MM.1S (cell line): ENCODE measurements around the gene PLCG2.

Source experiments
- DNase-seq: peaks from one replicate; pipeline ENCODE4 v3.0.0-alpha.2; 2015
- H2AFZ ChIP-seq: fragments of 300-600 bp; sonication (generic); 2 replicates; pipeline ENCODE4 v1.6.0; 2016; ENCODE audit warnings: antibody characterized with exemption, low read length
- H3F3A ChIP-seq: fragments of 300-600 bp; sonication (generic); 2 replicates; pipeline ENCODE4 v1.6.1; 2016; ENCODE audit warnings: mild to moderate bottlenecking, antibody characterized with exemption, low read length, moderate library complexity, mixed read lengths; ENCODE audit not compliant: insufficient read depth
- H3K27ac ChIP-seq: fragments of 300-600 bp; sonication (generic); 2 replicates; pipeline ENCODE4 v1.5.1; 2016; ENCODE audit warnings: mild to moderate bottlenecking, low read length
- H3K27me3 ChIP-seq: fragments of 300-600 bp; sonication (generic); replicated peaks from 2 replicates; pipeline ENCODE4 v1.6.0; 2016; ENCODE audit warnings: low read length; ENCODE audit not compliant: insufficient read depth
- H3K36me3 ChIP-seq: fragments of 300-600 bp; sonication (generic); replicated peaks from 2 replicates; pipeline ENCODE4 v1.6.1; 2016; ENCODE audit warnings: mild to moderate bottlenecking, low read length, mixed read lengths; ENCODE audit not compliant: insufficient read depth
- H3K4me1 ChIP-seq: fragments of 300-600 bp; sonication (generic); 2 replicates; pipeline ENCODE4 v1.6.1; 2016; ENCODE audit warnings: low read length, mixed read lengths
- H3K4me2 ChIP-seq: fragments of 300-600 bp; sonication (generic); 2 replicates; pipeline ENCODE4 v1.6.0; 2016; ENCODE audit warnings: low read depth, low read length
- H3K4me3 ChIP-seq: fragments of 300-600 bp; sonication (generic); 2 replicates; pipeline ENCODE4 v1.5.1; 2016; ENCODE audit warnings: low read length, mixed read lengths
- H3K79me2 ChIP-seq: fragments of 300-600 bp; sonication (generic); 2 replicates; pipeline ENCODE4 v1.6.1; 2016; ENCODE audit warnings: mixed run types, low read length, mixed read lengths
- H3K9ac ChIP-seq: fragments of 300-600 bp; sonication (generic); 2 replicates; pipeline ENCODE4 v1.6.1; 2016; ENCODE audit warnings: low read length, mixed read lengths
- H3K9me2 ChIP-seq: fragments of 300-600 bp; sonication (generic); replicated peaks from 2 replicates; pipeline ENCODE4 v1.6.1; 2016; ENCODE audit warnings: mild to moderate bottlenecking, low read length, mixed read lengths; ENCODE audit not compliant: insufficient read depth
- H3K9me3 ChIP-seq: fragments of 300-600 bp; sonication (generic); replicated peaks from 2 replicates; pipeline ENCODE4 v1.6.1; 2016; ENCODE audit warnings: mild to moderate bottlenecking, low read length, mixed read lengths; ENCODE audit not compliant: insufficient read depth
- H4K20me1 ChIP-seq: fragments of 300-600 bp; sonication (generic); 2 replicates; pipeline ENCODE4 v1.6.1; 2016; ENCODE audit warnings: mild to moderate bottlenecking, low read length, moderate library complexity, mixed read lengths; ENCODE audit not compliant: insufficient read depth
- CTCF ChIP-seq: fragments of 300-600 bp; sonication (generic); IDR thresholded peaks from 2 replicates; pipeline ENCODE4 v1.5.1; 2016; ENCODE audit warnings: antibody characterized with exemption, low read length, mixed read lengths
- EZH2 ChIP-seq: fragments of 300-600 bp; sonication (generic); optimal IDR thresholded peaks from 2 replicates; pipeline ENCODE3; 2017; ENCODE audit warnings: low read depth, mild to moderate bottlenecking, antibody characterized with exemption, low read length, mixed read lengths
- EZH2phosphoT487 ChIP-seq: fragments of 300-600 bp; sonication (generic); IDR thresholded peaks from 2 replicates; pipeline ENCODE4 v1.6.1; 2018; ENCODE audit warnings: antibody characterized with exemption, low read length

Gene PLCG2

GRCh38 chr16:81879625-81880024 lies 100.5 kb downstream of the PLCG2 start:
- H3K27ac ChIP-seq = no peak overlapping the region
- H3K36me3 ChIP-seq = no peaks in the 10 kb centered on the region
- no peaks in the 10 kb centered on the region for H3K4me1 ChIP-seq
- no peak overlapping the region for H3K4me3 ChIP-seq
- no peaks in the 10 kb centered on the region for H4K20me1 ChIP-seq
- H3K4me2 ChIP-seq = no peak overlapping the region
- no peaks in the 10 kb centered on the region for H3K9me2 ChIP-seq
- no peak overlapping the region for H2AFZ ChIP-seq
- DNase-seq = no peak
- H3K27me3 ChIP-seq = no peaks in the 10 kb centered on the region
- H3K9me3 ChIP-seq = no peaks in the 10 kb centered on the region
- no peak overlapping the region for H3K9ac ChIP-seq
- TF ChIP-seq EZH2phosphoT487 = no peak
- peak; percentile 18; the same call in 1 of the 2 replicates for TF ChIP-seq CTCF
- no peaks in the 10 kb centered on the region for H3F3A ChIP-seq
- H3K79me2 ChIP-seq = no peaks in the 10 kb centered on the region

GRCh38 chr16:81880816-81881215 lies 101.7 kb downstream of the PLCG2 start:
- Histone ChIP-seq H3K36me3 (no peaks in the 10 kb centered on the region), H3K9me2 (no peaks in the 10 kb centered on the region), H3K27me3 (no peaks in the 10 kb centered on the region), H3K9ac (no peak overlapping the region), H3F3A (no peaks in the 10 kb centered on the region), H2AFZ (no peak overlapping the region), H3K27ac (no peak overlapping the region), H3K9me3 (no peaks in the 10 kb centered on the region), H3K79me2 (no peaks in the 10 kb centered on the region), H3K4me1 (no peaks in the 10 kb centered on the region), H4K20me1 (no peaks in the 10 kb centered on the region), H3K4me3 (no peak overlapping the region), H3K4me2 (no peak overlapping the region)
- no peak for TF ChIP-seq EZH2
- TF ChIP-seq EZH2phosphoT487 = no peak
- TF ChIP-seq CTCF = no peak
- DNase-seq = no peak

GRCh38 chr16:81881228-81881627 lies 102.1 kb downstream of the PLCG2 start:
- H3K9me3 ChIP-seq = no peaks in the 10 kb centered on the region
- H3K4me2 ChIP-seq = no peak overlapping the region
- H3K9me2 ChIP-seq = no peaks in the 10 kb centered on the region
- H3K4me1 ChIP-seq = no peaks in the 10 kb centered on the region
- H3K9ac ChIP-seq = no peak overlapping the region
- no peaks in the 10 kb centered on the region for H3K27me3 ChIP-seq
- H3F3A ChIP-seq = no peaks in the 10 kb centered on the region
- H2AFZ ChIP-seq = no peak overlapping the region
- H3K4me3 ChIP-seq = no peak overlapping the region
- no peaks in the 10 kb centered on the region for H3K79me2 ChIP-seq
- no peaks in the 10 kb centered on the region for H3K36me3 ChIP-seq
- no peak for DNase-seq
- TF ChIP-seq EZH2 = no peak
- TF ChIP-seq EZH2phosphoT487 = no peak
- TF ChIP-seq CTCF = no peak
- H4K20me1 ChIP-seq = no peaks in the 10 kb centered on the region
- no peak overlapping the region for H3K27ac ChIP-seq

GRCh38 chr16:81882559-81882958 lies 103.5 kb downstream of the PLCG2 start:
- Histone ChIP-seq H3K4me2 (no peak overlapping the region), H3K9me3 (no peaks in the 10 kb centered on the region), H3K27me3 (no peaks in the 10 kb centered on the region), H3K79me2 (no peaks in the 10 kb centered on the region), H3K4me3 (no peak overlapping the region), H3F3A (no peaks in the 10 kb centered on the region), H3K9me2 (no peaks in the 10 kb centered on the region), H3K36me3 (no peaks in the 10 kb centered on the region), H3K27ac (no peak overlapping the region), H4K20me1 (no peaks in the 10 kb centered on the region), H2AFZ (no peak overlapping the region), H3K4me1 (no peaks in the 10 kb centered on the region), H3K9ac (no peak overlapping the region)
- DNase-seq = no peak
- TF ChIP-seq CTCF (no peak), EZH2 (no peak), EZH2phosphoT487 (no peak)
